ENCODE results near the gene SLC25A27.

The SLC25A27 gene

DNA sequence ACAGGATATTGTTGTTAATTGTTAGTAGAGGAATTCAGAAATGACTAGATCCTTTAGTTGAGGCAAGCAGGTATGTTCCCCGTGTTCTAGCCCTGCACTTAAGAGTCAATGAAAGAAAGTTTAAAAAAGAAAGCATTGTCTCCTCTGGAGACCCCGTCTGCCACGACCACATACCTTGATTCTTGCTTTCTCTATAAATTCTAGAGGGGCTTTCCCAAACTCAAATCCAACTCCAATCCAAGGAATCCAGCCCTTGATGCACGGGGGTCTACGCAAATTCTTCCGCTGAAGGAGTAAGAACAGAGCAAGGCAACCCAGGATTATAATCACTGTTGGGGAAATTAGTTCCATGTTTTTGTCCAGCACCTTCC is 558 bp upstream of the SLC25A27 start:
- H3K9me3 ChIP-seq (ENCODE audit: insufficient read depth, low read length) = no peaks in the 10 kb centered on the region
- peak overlapping the region; percentile 92 for H3K4me2 ChIP-seq (ENCODE audit: low read depth, low read length, poor library complexity, severe bottlenecking)
- peak overlapping the region; percentile 96 for H3K27ac ChIP-seq (ENCODE audit: low read depth, low read length)
- no peak overlapping the region for H2AFZ ChIP-seq (ENCODE audit: low read depth, low read length, severe bottlenecking)
- peak overlapping the region; percentile 82 for H3K9ac ChIP-seq (ENCODE audit: low read length)
- no peaks in the 10 kb centered on the region for H3K9me2 ChIP-seq (replicated peaks; ENCODE audit: insufficient read depth, low read length)
- no peaks in the 10 kb centered on the region for H3K27me3 ChIP-seq (ENCODE audit: low read length)
- TF ChIP-seq, protein P1, sequence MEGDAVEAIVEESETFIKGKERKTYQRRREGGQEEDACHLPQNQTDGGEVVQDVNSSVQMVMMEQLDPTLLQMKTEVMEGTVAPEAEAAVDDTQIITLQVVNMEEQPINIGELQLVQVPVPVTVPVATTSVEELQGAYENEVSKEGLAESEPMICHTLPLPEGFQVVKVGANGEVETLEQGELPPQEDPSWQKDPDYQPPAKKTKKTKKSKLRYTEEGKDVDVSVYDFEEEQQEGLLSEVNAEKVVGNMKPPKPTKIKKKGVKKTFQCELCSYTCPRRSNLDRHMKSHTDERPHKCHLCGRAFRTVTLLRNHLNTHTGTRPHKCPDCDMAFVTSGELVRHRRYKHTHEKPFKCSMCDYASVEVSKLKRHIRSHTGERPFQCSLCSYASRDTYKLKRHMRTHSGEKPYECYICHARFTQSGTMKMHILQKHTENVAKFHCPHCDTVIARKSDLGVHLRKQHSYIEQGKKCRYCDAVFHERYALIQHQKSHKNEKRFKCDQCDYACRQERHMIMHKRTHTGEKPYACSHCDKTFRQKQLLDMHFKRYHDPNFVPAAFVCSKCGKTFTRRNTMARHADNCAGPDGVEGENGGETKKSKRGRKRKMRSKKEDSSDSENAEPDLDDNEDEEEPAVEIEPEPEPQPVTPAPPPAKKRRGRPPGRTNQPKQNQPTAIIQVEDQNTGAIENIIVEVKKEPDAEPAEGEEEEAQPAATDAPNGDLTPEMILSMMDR (IDR thresholded peaks at IDR 0.05; ENCODE audit: insufficient read depth, low read length, poor library complexity, severe bottlenecking) = no peak
- no peak for TF ChIP-seq EZH2phosphoT487 (conservative IDR thresholded peaks at IDR 0.05; ENCODE audit: low read length)
- H3F3A ChIP-seq (ENCODE audit: insufficient read depth) = peaks cover 52% of the 10 kb centered on the region
- peaks cover 92% of the 10 kb centered on the region for H3K79me2 ChIP-seq (ENCODE audit: insufficient read depth, low read length)
- peaks cover 36% of the 10 kb centered on the region for H3K36me3 ChIP-seq (ENCODE audit: low read length)
- no peaks in the 10 kb centered on the region for H4K20me1 ChIP-seq (ENCODE audit: low read depth, low read length)
- H3K4me3 ChIP-seq (ENCODE audit: insufficient read depth, low read length, poor library complexity, severe bottlenecking) = peak overlapping the region; percentile 79

GRCh38 chr6:46653439-46654195 is 842 bp downstream of the SLC25A27 start:
- Histone ChIP-seq H3K27ac (ENCODE audit: low read depth, low read length) (peak overlapping the region; percentile 96), H4K20me1 (ENCODE audit: low read depth, low read length) (no peaks in the 10 kb centered on the region), H3K36me3 (ENCODE audit: low read length) (peaks cover 43% of the 10 kb centered on the region)

GRCh38 chr6:46655803-46656202 is 3.0 kb downstream of the SLC25A27 start:
- H3K9ac ChIP-seq (ENCODE audit: low read length) = peak overlapping the region; percentile 82
- peaks cover 43% of the 10 kb centered on the region for H3F3A ChIP-seq (ENCODE audit: insufficient read depth)
- H3K27ac ChIP-seq (ENCODE audit: low read depth, low read length) = peak overlapping the region; percentile 96
- H3K27me3 ChIP-seq (ENCODE audit: low read length) = no peaks in the 10 kb centered on the region
- TF ChIP-seq, protein P1 (IDR thresholded peaks at IDR 0.05; ENCODE audit: insufficient read depth, low read length, poor library complexity, severe bottlenecking) = peak; percentile 97
- TF ChIP-seq EZH2phosphoT487 (conservative IDR thresholded peaks at IDR 0.05; ENCODE audit: low read length) = no peak
- peak overlapping the region; percentile 21 for H2AFZ ChIP-seq (ENCODE audit: low read depth, low read length, severe bottlenecking)
- peak overlapping the region; percentile 91 for H3K4me2 ChIP-seq (ENCODE audit: low read depth, low read length, poor library complexity, severe bottlenecking)
- no peaks in the 10 kb centered on the region for H4K20me1 ChIP-seq (ENCODE audit: low read depth, low read length)
- H3K9me3 ChIP-seq (ENCODE audit: insufficient read depth, low read length) = no peaks in the 10 kb centered on the region
- peaks cover 56% of the 10 kb centered on the region for H3K36me3 ChIP-seq (ENCODE audit: low read length)
- no peaks in the 10 kb centered on the region for H3K9me2 ChIP-seq (replicated peaks; ENCODE audit: insufficient read depth, low read length)
- peak overlapping the region; percentile 79 for H3K4me3 ChIP-seq (ENCODE audit: insufficient read depth, low read length, poor library complexity, severe bottlenecking)
- H3K79me2 ChIP-seq (ENCODE audit: insufficient read depth, low read length) = peaks cover 89% of the 10 kb centered on the region

More at GRCh38 chr6:46653439-46654195, 842 bp downstream of the SLC25A27 start:
- Histone ChIP-seq H3K79me2 (ENCODE audit: insufficient read depth, low read length) (peaks cover 97% of the 10 kb centered on the region), H2AFZ (ENCODE audit: low read depth, low read length, severe bottlenecking) (peak overlapping the region; percentile 7), H3K9me2 (replicated peaks; ENCODE audit: insufficient read depth, low read length) (no peaks in the 10 kb centered on the region), H3K9ac (ENCODE audit: low read length) (peak overlapping the region; percentile 82), H3K9me3 (ENCODE audit: insufficient read depth, low read length) (no peaks in the 10 kb centered on the region), H3K27me3 (ENCODE audit: low read length) (no peaks in the 10 kb centered on the region), H3K4me3 (ENCODE audit: insufficient read depth, low read length, poor library complexity, severe bottlenecking) (peak overlapping the region; percentile 79), H3F3A (ENCODE audit: insufficient read depth) (peaks cover 53% of the 10 kb centered on the region), H3K4me2 (ENCODE audit: low read depth, low read length, poor library complexity, severe bottlenecking) (peak overlapping the region; percentile 91)
- TF ChIP-seq, protein P1 (IDR thresholded peaks at IDR 0.05; ENCODE audit: insufficient read depth, low read length, poor library complexity, severe bottlenecking) = no peak
- TF ChIP-seq EZH2phosphoT487 (conservative IDR thresholded peaks at IDR 0.05; ENCODE audit: low read length) = no peak

All from SU-DHL-6 (cell line).